Measurements from ENCODE around the gene CPA2.
"Not testable (repeated sequence)": the region's sequence is repeated elsewhere in the genome, so short reads cannot be mapped to it uniquely, and the experiment has no call there.

CPA2 gene

DNA sequence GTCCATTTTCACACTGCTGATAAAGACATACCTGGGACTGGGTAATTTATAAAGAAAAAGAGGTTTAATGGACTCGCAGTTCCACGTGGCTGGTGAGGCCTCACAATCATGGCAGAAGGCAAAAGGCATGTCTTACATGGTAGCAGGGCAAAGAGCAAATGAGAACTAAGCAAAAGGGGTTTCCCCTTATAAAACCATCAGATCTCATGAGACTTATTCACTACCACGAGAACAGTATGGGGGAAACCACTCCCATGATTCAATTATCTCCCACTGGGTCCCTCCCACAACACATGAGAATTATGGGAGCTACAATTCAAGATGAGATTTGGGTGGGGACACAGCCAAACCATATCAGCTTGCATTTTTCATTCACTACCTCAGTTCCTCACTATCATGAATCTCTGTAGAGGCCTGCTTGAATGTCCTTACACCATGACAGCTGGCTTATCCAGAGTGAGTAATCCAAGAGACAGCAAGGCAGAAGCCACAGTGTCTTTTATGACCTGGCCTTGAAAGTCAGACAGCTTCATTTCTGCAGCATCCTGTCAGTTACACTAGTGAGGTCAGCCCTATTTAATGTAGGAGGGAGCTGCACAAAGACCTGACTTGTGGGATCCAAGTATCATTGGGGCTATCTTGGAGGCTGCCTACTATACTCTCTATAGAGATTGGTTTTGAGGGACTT is 55.0 kb downstream of the CPA2 start:
- DNase-seq = not testable (repeated sequence)

- no peak for DNase-seq
Measured at GRCh38 chr7:130322615-130323014, 56.0 kb downstream of the CPA2 start.

DNA sequence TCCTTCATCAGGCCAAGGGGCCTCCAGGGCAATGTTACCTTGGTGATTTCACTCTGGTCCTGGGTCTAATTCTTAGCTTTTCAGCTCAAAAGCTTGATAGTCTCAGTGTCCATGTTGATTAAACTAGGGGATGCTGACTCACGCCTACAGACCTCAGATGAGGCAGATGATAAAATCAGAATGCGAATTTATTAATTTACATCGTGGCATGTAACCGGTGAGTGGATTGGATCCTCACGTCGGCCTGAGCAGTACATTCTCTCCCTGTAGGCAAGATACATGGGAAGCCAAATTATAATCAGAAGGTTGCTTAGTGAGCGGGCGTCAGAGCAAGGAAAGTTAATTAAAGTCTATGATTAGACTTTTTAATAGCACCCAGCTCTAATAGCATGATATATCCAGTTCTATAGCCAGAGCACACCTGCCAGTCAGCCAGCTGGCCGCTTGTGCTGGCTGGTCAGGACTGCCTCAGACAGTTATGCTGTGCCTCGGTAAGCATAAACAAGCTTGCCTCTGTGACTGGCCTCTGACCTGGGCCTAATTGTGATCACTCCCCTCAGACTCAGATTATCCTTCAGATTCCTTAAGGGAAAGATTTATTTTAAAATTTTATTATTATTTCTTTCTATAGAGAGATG is 57.8 kb downstream of the CPA2 start:
- no peak for DNase-seq

DNA sequence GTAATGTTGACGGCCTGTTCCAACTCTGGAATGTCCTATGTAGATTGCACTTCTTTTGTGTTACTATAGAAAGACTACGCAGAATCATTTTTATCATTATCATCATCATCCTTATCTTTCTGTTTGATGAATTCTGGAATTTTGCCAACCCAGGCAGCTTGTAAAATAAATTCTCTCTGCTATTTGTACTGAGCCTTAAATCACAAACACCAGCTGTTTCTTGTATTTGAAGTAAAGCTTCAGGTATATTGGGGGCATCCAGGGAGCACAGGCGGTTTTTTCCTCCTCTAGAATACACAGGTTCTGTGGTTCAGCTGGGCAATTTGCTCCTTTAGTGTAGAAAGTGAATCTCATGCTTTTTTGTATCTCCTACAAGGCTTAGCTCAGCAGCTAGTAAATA is 63.0 kb downstream of the CPA2 start:
- peak; percentile 67 for DNase-seq

- DNase-seq = no peak
Measured at GRCh38 chr7:130332259-130333053, 65.8 kb downstream of the CPA2 start.

DNA sequence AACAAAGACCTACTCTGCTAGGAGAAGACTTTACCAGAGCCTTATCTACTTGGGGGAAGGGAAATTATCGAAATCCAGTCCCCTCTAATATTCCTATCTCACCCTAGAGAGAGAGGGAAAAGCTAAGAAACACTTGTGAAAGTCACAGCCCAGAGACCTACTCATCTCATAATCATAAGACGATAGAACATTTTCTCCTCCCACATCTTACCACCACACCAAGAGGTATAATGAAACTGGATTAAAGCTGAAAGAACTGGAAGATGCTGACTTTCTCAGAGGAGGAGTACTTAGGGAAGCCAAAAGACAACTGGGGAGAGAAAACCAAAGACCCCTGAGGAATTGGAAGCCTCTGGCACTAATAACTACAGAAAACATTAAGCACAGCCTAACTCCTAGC is 67.2 kb downstream of the CPA2 start:
- DNase-seq = no peak

DNA sequence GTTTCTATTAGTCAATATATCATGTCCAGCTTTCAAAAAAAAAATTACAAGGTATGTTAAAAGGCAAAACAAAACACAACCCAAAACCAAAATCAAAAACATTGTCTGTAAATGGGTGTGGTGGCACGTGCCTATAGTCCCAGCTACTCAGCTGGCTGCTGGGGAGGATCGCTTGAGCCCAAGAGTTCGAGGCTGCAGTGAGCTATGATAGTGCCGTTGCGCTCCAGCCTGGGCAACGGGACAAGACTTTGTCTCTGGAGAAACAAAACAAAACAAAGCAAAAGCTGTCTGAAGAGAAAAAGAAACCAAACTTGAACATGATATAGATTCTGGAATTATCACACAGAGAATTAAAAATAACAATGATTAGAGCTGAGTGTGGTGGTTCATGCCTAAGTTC is 67.6 kb downstream of the CPA2 start:
- DNase-seq = no peak

- DNase-seq = no peak
Measured at GRCh38 chr7:130337410-130337971, 70.8 kb downstream of the CPA2 start.

DNA sequence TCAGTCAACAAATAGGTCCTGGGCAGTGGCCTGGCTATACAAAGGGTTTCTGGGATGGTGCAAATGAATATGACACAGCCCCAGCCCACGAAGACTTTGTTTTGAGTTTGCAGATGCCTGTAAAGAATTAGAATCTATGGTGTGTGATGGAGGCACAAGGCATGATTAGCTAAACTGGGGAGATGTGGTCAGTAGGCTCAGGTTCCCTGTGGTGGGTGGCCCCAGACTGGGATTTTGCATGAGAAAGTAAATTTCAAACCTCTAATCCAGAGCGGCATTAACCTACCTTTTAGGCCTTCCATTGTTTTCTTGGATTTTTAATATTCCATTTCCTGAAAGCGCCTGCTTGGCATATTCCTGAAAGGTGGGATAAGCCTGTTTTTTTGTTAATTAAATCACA is 71.6 kb downstream of the CPA2 start:
- DNase-seq = no peak

All from NCI-H2227 treated with DMSO at 0.1 percent for 48 hours (cell line).